Spleen (tissue), 11 donors: Measurements from ENCODE around the gene JARID2. TPM values are rescaled to one million over a fixed set of nuclear protein-coding genes. Genes with fewer than 3 reads are reported as not detected.

Experiments used
- DNase-seq: peaks from one replicate; pipeline ENCODE4 v3.0.0-alpha.2; 2020
- H3K27ac ChIP-seq, 8 donors: fragments of 200-600 bp; sonication (generic) in 7 of 8; 1 replicate in 4 of 8; 2 replicates in 4 of 8; pipeline versions ENCODE4 v1.5.0 to v1.8.0; 2016 to 2021; ENCODE audit warnings: inconsistent platforms in 4 of 8, mild to moderate bottlenecking in 4 of 8, moderate library complexity in 1 of 8
- H3K27me3 ChIP-seq, 7 donors: fragments of 200-600 bp; sonication (generic) in 6 of 7; replicated peaks in 1 of 7; 1 replicate in 4 of 7; 2 replicates in 3 of 7; pipeline versions ENCODE4 v1.5.0 to v1.8.0; 2016 to 2021; ENCODE audit warnings: inconsistent platforms in 3 of 7, mild to moderate bottlenecking in 1 of 7
- H3K36me3 ChIP-seq, 6 donors: fragments of 200-600 bp; sonication (generic) in 5 of 6; 1 replicate in 4 of 6; 2 replicates in 2 of 6; pipeline versions ENCODE4 v1.5.0 to v1.8.0; 2016 to 2021; ENCODE audit warnings: inconsistent platforms in 2 of 6
- H3K4me1 ChIP-seq, 6 donors: fragments of 200-600 bp; sonication (generic) in 5 of 6; 1 replicate in 3 of 6; 2 replicates in 3 of 6; pipeline versions ENCODE4 v1.5.0 to v1.8.0; 2016 to 2021; ENCODE audit warnings: inconsistent platforms in 3 of 6
- H3K4me3 ChIP-seq, 8 donors: fragments of 200-600 bp; sonication (generic) in 7 of 8; 1 replicate in 4 of 8; 2 replicates in 4 of 8; pipeline versions ENCODE4 v1.5.0 to v1.8.0; 2016 to 2021; ENCODE audit warnings: inconsistent platforms in 4 of 8, mild to moderate bottlenecking in 4 of 8, moderate library complexity in 2 of 8
- H3K9me3 ChIP-seq, 8 donors: fragments of 200-600 bp; sonication (generic) in 7 of 8; 1 replicate in 4 of 8; 2 replicates in 4 of 8; pipeline versions ENCODE4 v1.5.0 to v1.8.0; 2016 to 2021; ENCODE audit warnings: inconsistent platforms in 4 of 8
- POLR2A ChIP-seq, 3 donors: fragments of 450-650 bp; IDR thresholded peaks; one replicate each; pipeline ENCODE4 v1.5.1; 2017; ENCODE audit warnings: antibody characterized with exemption in 3 of 3, mild to moderate bottlenecking in 1 of 3
- POLR2AphosphoS5 ChIP-seq, 3 donors: sonication (generic); formaldehyde crosslinking; IDR thresholded peaks; one replicate each; pipeline ENCODE4 v1.5.1; 2017; ENCODE audit warnings: antibody characterized with exemption in 3 of 3
- WGBS, 5 donors: extraction: QIAGEN DNeasy Blood & Tissue Kit in 3 of 5; methylation state at CpG; one replicate each; pipeline versions ENCODE4 v1.1.5 to v1.1.7; 2013 to 2018; 5-methylcytosine and 5-hydroxymethylcytosine counted together
- intact Hi-C: fragments of 100-400 bp; cut with DNase I; formaldehyde crosslinking; loops from one replicate; pipeline ENCODE4 v1.15.0; 2023; ENCODE audit warnings: low total_unique reads
- polyA plus RNA-seq, 3 donors: library from polyadenylated mRNA; stranded (reverse); fragments of 200-250 nt; gene quantifications; one replicate each; pipeline ENCODE4 v1.2.1, GENCODE V29; 2013
- total RNA-seq, 7 donors: library from RNA; depleted of rRNA in 3 of 7; stranded (reverse); fragments of >200 nt in 3 of 7; fragmentation: NEBNext Ultra II Directional in 4 of 7; extraction: Animal tissue kit (Norgen Biotek cat#: 25700) in 4 of 7; gene quantifications; one replicate each; pipeline versions ENCODE4 v1.1.0 to v1.2.1, GENCODE V29; 2016 to 2021
- TF ChIP-seq, protein P1 (sequence below), 11 experiments: fragments of 200-600 bp in 7 of 11; fragments of 450-650 bp in 4 of 11; sonication (generic) in 4 of 11; IDR thresholded peaks in 8 of 11; conservative IDR thresholded peaks in 3 of 11; 1 replicate in 7 of 11; 2 replicates in 4 of 11; pipeline versions ENCODE4 v1.4.0 to v1.8.0; 2016 to 2021; ENCODE audit warnings: antibody characterized with exemption in 11 of 11, inconsistent platforms in 4 of 11, mild to moderate bottlenecking in 1 of 11
- donor health status: healthy with polysubstance abuse.
- donor health status: DM: no; HTN: no; CAD: no; lungs with moderate emphysema.
- donor health status: DM: no; HTN: no; CAD: no.
- donor health status: Bipolar disorder and iron deficiency.
- donor health status: healthy.
- donor health status: DM: no; HTN: no; CAD: no.
- donor health status: DM: yes; HTN: yes; CAD: no.

JARID2 gene
- total and polyA plus RNA-seq, 10 donors, result 4.4 to 27.1 (median 20.6) TPM

DNA sequence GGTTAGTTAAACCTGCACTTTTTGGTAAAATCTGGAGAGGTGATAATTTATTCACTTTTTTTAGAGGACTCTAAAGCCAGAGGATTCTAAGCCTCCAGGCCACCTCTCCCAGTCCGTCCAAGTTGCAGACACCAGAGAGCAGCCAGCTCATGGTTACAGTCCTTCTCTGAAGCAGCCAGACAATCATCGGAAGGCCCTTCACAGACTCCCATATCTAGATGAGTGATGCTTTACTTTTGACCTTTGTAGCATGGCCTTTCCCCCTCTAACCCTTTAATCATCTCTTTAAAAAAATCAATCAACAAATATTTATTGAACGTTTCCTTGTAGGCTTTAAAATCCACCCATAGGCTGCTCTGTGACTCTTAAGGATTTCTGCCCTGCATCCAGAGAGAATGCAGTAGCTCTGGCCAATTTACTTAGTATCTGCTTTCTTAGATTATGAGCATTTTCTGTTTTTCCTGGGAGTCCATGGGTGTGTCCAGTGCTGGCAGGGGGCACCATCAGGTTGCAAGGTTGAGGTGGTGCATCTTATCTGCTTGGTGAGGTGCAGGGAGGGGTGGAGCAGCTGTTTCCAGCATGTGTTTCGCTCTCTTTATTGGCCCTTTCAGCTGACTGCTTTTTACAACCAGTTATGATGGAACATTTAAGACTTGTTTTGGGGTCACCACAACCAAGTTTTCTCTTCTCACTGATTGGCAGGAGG is 58.6 kb downstream of the JARID2 start:
- H3K4me1 ChIP-seq, result peaks cover 44 to 100% (median 85%) of the 10 kb centered on the region in 6 donors
- H3K36me3 ChIP-seq, result no peaks in the 10 kb centered on the region
- no peak overlapping the region for H3K4me3 ChIP-seq
- peak overlapping the region in 5 of 8 donors; percentile 11 to 54 (median 29) for H3K27ac ChIP-seq
- TF ChIP-seq POLR2AphosphoS5 (IDR thresholded peaks at IDR 0.05) (no peak), POLR2A (IDR thresholded peaks at IDR 0.05) (no peak)
- TF ChIP-seq, protein P1, sequence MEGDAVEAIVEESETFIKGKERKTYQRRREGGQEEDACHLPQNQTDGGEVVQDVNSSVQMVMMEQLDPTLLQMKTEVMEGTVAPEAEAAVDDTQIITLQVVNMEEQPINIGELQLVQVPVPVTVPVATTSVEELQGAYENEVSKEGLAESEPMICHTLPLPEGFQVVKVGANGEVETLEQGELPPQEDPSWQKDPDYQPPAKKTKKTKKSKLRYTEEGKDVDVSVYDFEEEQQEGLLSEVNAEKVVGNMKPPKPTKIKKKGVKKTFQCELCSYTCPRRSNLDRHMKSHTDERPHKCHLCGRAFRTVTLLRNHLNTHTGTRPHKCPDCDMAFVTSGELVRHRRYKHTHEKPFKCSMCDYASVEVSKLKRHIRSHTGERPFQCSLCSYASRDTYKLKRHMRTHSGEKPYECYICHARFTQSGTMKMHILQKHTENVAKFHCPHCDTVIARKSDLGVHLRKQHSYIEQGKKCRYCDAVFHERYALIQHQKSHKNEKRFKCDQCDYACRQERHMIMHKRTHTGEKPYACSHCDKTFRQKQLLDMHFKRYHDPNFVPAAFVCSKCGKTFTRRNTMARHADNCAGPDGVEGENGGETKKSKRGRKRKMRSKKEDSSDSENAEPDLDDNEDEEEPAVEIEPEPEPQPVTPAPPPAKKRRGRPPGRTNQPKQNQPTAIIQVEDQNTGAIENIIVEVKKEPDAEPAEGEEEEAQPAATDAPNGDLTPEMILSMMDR (IDR thresholded peaks at IDR 0.05 in 8 of 11, conservative IDR thresholded peaks at IDR 0.05 in 3 of 11), result no peak
- intact Hi-C loops, result no loop called here
- DNase-seq, result no peak
- no peaks in the 10 kb centered on the region for H3K9me3 ChIP-seq
- 76 to 84% (median 77%) methylated on average over 4 of the region's 4 CpGs for WGBS, 5 donors
- H3K27me3 ChIP-seq, result no peaks in the 10 kb centered on the region

DNA sequence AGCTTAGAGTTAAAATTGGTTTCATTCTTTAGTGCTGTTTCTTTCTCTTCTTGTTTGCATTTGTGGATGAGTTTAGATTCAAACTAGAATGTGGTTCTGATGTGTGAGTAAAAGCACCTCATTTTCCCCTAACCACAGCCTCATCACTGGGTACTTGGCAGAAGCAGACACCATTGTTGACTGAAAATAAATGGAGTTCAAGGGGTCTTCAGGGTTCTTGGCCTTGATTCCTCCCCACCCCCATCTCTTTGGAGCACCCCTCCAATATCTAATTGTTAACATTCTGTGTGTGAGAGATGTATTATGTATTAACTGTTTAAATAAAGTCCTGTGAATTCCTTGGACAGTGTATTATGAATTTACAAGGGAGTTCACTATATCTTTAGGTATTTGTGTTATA is 59.6 kb downstream of the JARID2 start:
- peak overlapping the region in 4 of 8 donors; percentile 11 to 54 (median 38) for H3K27ac ChIP-seq
- no peaks in the 10 kb centered on the region for H3K27me3 ChIP-seq
- intact Hi-C loops, result no loop called here
- no peak for DNase-seq
- H3K4me1 ChIP-seq, result peaks cover 39 to 100% (median 81%) of the 10 kb centered on the region in 6 donors
- H3K36me3 ChIP-seq, result no peaks in the 10 kb centered on the region
- no peaks in the 10 kb centered on the region for H3K9me3 ChIP-seq
- no peak overlapping the region for H3K4me3 ChIP-seq
- TF ChIP-seq POLR2AphosphoS5 (IDR thresholded peaks at IDR 0.05), result no peak

DNA sequence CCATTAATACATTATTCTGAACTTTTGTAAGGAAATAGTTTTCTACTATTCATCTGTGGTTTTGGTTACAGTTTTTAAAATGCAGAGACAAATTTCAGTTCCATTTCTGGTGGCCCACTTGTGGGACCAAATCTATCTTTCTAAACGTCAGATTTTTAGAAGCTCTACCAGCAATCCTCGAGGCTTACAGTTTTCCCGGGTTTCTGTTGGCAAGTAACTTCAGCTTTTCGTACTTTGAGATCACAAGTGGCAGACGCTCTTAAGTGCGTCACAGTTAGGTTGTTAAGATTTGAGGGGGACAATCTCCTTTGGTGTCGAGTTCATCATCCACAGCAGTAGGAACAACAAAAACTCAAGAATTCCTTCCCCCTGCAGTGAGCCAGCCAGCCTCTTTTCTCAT is 60.0 kb downstream of the JARID2 start:
- Histone ChIP-seq H3K27me3 (no peaks in the 10 kb centered on the region), H3K9me3 (no peaks in the 10 kb centered on the region), H3K27ac (peak overlapping the region in 4 of 8 donors; percentile 11 to 54 (median 38)), H3K4me1 (peaks cover 39 to 100% (median 79%) of the 10 kb centered on the region in 6 donors), H3K4me3 (no peak overlapping the region), H3K36me3 (no peaks in the 10 kb centered on the region)
- 45 to 54% (median 48%) methylated on average over 7 of the region's 7 CpGs for WGBS, 5 donors
- DNase-seq, result no peak
- intact Hi-C loops, result no loop called here
- TF ChIP-seq POLR2AphosphoS5 (IDR thresholded peaks at IDR 0.05) (no peak), POLR2A (IDR thresholded peaks at IDR 0.05) (no peak)
- TF ChIP-seq, protein P1 (IDR thresholded peaks at IDR 0.05 in 8 of 11, conservative IDR thresholded peaks at IDR 0.05 in 3 of 11), result no peak

DNA sequence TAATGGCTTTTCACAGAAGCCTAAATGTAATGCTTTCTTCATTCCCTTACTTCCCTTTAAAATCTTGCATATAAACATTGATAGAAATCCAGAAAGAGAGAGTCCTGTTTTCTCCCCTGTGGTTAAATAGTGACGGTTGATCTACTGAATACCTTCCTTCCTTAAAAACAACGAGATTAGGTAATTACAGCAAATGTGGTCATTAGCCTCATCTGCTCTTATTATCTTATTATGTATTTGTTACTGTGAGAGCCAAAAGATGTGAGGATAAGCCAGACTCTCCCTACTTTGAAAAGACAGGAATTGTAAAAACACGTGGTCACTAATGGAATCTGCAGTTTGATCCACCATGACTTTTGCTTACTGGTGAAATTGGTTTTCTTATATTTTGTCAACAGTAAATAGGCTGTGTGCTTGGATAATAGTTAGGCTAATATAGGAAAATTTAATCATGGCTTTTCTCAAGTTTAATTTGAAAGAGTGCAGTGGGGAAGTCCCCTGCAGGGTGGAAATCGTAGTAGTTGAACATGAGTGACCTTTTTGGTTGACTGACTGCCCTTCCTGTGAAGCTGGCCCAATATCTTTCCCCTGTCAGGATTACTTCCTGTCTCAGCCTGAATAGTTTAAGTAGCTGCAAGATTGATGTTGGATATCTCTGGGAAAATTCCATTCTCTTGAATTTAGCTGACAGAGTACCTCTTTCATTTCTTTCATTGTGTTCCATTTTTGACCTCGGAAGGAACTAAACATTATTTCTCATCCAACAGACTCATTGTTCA is 62.8 kb downstream of the JARID2 start:
- H3K4me3 ChIP-seq, result no peak overlapping the region
- 15 to 23% (median 17%) methylated on average over 5 of the region's 5 CpGs for WGBS, 5 donors

More for the DNA sequence above, 62.8 kb downstream of the JARID2 start:
- peak in 1 of 3 donors; percentile 12 for TF ChIP-seq POLR2AphosphoS5 (IDR thresholded peaks at IDR 0.05)
- TF ChIP-seq, protein P1 (IDR thresholded peaks at IDR 0.05 in 8 of 11, conservative IDR thresholded peaks at IDR 0.05 in 3 of 11), result no peak
- Histone ChIP-seq H3K9me3 (no peaks in the 10 kb centered on the region), H3K27me3 (no peaks in the 10 kb centered on the region), H3K36me3 (no peaks in the 10 kb centered on the region), H3K27ac (peak overlapping the region in 6 of 8 donors; percentile 4 to 44 (median 28)), H3K4me1 (peaks cover 42 to 100% (median 83%) of the 10 kb centered on the region in 6 donors)
- intact Hi-C loops, result no loop called here
- no peak for DNase-seq
